ENCODE results near the gene SDK2. TPM values are rescaled to one million over a fixed set of nuclear protein-coding genes. Genes with fewer than 3 reads are reported as not detected.

The SDK2 gene
- total RNA-seq, 1 donor from 2014 or later = 3.4 TPM

DNA sequence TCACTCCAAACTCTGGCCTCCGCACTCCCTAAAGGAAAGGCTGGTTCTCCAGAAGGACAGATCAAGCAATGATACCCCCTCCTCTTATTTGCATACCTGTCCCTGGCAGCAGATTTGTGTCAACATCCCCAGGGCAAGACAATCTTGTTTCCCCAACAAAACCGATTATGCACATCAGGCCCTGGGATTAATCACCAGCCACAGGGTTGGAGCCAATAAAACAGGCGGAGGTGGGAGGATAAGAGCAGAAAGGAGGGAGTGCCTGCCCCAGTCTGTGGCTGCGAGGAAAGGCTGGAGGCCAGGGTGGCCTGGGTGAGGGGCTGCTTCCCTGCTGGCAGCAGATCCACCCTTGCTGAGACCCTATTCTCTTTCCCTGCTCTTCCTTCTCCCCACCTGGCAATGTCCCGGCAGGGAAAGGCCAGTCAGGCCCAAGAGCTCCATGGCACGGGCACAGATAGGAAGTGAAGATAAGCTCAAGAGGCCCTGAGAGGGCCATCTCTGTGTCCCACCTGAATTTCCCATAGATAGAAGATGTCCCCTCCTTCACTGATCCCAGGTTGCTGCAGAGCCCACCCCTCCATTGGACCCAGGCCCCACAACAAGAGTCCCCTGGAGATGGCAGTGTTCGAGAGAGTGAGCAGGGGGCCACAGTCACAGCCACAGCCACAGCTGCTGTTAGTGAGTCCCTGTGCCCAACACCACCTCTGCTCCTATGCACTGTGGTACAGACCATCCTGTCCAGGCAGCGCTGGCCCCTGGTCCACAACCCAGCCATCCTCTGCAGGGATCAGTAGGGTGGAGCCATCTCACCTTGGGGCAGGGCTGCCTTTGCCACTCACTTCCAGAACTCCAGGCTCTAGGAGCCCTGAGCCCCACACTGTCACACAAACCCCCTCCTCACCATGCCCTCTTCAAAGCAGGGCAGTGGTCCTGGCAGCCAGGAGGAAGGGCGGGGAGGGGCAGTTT lies 137.5 kb downstream of the SDK2 start:
- DNase-seq (ENCODE audit: low spot score) = no peak

DNA sequence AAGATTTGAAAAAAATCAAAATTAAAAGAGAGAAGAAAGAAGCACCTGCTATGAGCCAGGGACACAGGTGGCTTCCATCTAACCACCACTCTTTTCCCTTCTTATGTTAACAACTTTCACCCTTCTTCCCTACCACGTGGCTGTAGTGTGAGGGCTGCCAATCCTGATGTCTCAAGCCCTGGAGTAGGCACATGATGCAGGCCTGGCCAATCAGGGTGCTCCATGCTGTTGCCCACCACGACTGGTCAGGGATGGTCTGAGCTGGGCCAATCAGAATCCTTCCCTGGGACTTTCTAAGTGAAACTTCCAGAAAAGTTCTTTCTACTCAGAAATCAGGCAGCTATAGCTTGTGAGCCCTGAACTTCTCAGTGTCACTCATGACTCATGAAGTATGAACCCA lies 140.7 kb downstream of the SDK2 start:
- DNase-seq (ENCODE audit: low spot score) = no peak

DNA sequence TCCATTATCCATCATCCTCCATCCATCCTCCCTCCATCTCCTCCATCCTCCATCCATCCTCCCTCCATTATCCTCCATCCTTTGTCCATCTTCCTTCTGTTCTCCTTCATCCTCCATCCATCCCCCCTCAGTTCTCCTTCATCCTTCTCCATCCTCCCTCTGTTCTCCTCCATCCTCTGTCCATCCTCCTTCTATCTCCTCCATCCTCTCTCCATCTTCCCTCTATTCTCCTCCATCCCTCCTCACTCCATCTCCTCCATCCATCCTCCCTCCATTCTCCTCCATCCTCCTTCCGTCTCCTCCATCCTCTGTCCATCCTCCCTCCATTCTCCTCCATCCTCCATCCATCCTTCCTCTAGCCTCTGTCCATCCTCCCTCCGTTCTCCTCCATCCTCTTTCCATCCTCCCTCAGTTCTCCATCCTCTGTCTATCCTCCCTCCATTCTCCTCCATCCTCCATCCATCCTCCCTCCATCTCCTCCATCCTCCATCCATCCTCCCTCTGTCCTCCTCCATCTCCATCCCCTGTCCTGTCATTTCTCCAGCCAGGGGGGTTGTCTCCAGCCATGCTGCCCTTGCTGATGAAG lies 143.7 kb downstream of the SDK2 start:
- DNase-seq (ENCODE audit: low spot score) = no peak

DNA sequence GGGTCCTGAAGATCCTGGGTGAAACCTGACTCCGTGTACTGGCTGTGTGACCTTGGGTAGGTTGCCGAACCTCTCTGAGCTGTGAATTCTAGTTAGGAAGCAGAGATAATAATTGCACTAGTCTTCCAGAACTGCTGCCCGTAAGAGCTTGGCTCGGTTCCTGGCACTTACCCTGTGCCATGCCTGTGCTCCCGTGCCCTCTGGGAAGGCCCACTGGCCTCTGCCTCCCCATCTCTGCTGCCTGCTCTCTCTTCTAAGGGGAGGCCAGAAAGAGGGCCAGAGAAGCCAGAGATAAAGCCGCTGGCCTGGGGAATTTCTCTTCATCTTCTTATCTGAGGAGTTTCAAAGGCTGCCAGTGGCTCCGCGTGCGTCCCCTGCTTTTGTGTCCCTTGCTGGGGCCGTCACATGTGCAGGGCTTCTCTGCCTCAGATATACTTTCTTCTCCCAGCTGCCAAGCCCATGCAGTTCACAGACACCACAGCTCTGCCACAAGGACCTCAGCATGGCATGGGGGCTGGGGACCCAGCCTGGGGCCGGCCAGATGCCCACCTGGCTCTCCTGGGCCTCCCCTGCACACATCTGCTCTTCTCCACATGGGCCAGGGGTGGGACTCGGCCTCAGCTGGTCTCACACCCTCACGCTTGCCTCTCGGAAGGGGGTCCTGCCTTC lies 145.2 kb downstream of the SDK2 start:
- DNase-seq (ENCODE audit: low spot score) = no peak

DNA sequence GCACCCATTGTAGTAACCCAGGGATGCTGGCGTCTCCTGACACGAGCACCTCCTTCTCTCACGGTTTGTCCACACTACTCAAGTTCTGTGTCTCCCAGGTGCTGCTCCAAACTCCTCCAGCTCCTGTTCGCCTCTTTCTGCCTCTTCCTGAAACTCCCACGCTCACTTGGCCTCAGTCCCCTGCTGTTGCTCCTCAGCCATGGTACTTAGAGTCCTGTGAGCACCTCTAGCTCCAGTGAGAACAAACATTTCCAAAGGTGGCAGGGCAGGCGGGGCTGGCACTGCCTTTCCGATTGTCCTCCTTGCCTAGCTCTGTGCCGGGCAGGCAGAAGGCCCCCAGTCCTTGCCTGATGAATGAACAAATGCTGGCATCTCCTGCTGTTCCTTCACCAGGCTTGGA lies 146.1 kb downstream of the SDK2 start:
- DNase-seq (ENCODE audit: low spot score) = no peak

DNA sequence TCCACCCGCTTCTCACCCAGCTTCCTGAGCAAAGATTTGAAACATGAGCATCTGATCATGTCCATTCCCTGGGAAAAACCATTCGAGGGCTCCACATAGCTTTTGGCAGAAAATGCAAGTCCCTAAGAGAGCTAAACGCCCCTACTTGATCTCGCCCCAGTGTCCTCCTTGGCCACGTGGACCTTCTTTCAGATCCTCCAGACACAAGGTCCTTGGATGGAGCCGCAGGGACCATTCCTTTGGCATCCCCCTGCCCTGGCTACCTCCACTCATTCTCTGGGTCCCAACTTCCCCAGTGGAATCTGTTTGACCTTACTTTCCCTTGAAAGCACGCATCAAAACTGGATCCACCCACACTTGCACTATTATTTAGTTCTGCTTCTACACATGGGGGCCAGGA lies 146.5 kb downstream of the SDK2 start:
- DNase-seq (ENCODE audit: low spot score) = no peak

DNA sequence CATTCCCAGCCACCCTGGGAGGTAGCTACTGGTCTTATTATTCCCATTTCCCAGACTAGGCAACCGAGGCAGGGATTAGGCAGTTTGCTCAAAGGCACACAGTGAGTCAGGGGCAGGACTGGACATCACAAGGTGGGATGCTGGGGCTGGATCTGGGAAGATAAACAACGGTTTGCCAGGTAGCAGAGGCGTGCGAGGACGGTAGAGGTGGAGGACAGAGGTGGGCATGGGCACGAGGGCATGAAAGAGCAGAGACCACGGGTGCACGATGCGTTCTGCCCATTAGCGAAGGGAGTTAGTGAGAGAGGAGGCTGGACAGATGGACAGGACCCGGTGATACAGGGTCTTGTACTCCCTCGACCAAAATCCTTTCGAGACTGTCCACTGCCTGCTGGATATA lies 148.0 kb downstream of the SDK2 start:
- no peak for DNase-seq (ENCODE audit: low spot score)

DNA sequence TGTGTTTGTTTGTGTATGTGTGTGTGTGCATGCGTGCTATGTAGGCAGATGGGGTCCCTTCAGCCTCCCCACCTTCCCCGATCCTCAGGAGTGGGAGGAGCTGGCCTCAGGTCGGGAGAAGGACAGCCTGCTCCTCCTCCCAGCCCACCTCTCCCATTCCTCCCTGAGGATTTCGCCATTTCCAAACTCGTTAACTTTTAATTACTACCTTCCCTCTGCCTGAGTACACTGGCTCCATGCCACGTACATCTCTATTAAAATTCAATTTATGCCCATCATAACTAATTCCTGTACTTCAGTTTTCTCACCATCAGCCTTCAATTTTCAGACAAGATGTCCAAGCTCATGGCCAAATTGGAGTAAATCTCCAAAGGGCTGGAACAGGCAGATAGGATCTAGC lies 148.6 kb downstream of the SDK2 start:
- no peak for DNase-seq (ENCODE audit: low spot score)

DNA sequence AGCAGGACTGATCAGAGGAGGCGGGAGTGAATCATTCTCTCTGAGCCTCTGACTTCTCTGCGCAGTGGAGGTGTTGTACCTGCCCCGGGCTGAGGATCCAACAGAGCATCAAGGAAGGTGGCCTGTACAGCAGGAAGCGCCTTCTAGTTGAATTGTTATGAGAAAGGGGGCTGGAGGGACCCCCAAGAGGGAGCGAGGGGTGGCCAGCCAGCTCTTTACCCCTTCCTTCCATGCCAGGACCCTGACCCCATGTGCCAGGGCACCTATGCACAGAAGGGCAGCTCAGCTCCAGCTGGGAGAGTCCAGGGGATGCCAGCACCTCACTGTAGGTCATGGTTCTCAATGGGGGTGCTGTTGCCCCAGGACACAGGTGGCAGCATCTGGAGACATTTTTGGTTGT lies 149.3 kb downstream of the SDK2 start:
- DNase-seq (ENCODE audit: low spot score) = no peak

DNA sequence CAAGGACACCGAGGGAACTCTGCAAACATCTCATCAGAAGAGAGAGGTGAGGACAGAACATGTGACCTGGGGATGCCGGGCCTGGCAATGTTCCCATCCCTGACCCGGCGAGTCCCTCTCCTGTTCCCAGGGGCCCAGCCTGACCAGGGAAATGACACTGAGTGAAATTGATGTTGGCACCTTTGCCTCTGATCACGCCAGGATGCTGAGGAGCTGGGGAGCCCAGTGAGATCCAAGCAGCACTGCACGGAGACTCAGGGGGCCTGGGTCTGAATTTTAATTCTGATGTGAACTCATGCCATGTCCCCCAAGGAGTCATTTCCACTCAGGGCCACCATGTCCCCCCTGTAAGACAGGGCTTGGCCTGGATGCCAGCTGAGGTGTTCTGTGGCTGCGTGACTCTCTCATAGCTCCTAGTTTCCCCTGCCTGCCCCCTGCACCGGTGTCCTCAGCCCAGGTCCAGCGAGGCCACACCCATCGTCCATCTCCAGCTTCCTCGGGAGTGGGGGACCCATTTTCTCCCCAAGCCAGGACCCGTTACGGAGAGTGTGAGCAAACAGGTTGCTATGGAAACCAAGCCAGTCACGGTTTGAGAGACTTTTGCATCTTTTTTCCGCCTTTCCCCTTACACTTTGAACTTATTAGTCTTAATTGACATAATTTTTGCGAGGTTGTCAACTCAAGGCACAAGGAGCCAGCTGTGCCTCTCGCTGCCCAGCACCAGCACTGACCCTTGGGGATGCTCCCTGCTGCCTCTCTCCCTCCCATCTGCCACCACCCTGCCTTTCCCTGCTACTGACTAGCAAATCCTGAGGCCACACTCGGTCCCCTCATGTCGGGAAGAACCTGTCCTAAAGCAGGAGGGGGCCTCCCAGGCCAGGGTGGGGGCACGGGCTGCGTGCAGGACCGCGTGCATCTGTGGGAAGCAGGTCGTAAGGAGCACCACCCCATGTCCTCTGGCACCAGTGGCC lies 150.0 kb downstream of the SDK2 start:
- DNase-seq (ENCODE audit: low spot score) = no peak

DNA sequence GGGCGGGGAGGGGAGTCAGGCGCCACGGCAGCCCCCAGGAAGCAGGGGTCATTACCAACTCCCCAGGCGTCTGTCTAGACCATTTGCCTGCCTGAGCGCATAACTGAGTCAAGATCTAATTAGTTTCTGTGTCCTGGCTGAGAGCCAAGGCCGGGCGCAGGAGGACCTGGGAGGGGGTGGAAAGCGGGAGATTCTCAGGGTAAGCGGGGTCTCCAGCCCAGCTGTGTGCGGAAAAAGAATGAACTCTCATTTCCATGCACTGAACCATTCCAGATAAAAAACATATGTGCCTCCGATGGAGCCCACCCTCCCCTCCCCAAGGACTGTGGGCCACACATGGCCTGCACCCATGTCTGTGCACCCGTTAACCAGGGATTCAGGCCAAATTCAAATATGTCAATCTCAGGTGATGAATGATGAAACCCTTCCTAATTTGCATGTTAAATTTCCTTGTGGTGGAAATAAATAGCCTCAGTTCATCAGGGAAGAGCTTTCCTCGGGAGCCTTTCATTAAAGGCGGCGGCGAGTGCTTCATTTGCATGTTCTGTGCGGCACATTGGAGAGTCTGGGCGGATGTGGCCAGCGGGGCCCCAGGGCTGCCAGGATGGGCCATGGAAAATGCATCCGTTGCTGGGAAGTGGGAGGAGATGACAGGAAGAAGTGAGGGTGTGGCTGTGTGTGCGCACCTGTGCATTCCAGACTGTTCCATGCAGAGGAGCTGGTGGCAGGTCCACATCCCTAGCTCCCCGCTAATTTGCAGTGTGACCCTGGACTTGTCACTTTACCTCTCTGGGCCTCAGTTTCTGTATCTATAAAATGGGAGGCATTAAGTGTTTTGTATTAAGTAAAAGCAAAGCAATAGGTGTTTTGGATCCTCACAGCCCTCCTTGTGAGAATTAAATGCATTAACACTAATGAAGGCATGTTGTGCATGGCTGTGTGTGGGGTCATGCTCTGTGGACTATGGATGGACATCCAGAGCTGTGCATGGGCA lies 151.1 kb downstream of the SDK2 start:
- DNase-seq (ENCODE audit: low spot score) = no peak

DNA sequence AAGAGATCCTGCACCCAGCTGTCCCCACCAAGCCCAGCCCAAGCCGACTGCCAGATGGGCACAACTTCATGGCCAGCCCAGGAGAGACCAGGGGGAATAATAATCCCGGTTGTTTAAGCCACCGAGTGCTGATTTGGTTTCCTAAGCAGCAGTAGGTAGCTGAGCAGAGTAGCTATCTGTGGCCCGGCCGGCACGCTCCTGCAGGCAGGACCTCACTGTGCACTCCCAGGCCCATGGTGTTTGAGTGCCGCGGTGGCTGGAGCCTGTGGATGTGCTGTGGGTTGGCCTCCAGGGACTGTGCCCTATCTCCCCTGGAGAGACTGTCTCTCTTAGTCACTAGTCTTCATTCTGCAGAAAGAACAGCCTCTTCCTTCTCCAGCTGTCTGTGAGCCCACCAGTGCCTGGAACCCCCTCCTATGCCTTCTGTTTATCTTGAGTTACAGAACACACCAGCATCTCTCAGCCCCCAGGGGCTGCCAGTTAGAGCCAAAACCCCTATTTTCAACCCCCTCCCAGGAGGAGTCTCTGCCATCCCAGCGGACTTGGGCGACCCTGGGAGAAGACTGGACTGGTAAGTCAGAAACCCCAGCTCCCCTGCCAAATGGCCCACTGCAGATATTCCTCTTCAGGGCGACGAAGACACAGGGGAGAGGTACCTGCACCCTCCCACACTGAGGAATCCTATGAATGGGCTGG lies 152.0 kb downstream of the SDK2 start:
- no peak for DNase-seq (ENCODE audit: low spot score)

DNA sequence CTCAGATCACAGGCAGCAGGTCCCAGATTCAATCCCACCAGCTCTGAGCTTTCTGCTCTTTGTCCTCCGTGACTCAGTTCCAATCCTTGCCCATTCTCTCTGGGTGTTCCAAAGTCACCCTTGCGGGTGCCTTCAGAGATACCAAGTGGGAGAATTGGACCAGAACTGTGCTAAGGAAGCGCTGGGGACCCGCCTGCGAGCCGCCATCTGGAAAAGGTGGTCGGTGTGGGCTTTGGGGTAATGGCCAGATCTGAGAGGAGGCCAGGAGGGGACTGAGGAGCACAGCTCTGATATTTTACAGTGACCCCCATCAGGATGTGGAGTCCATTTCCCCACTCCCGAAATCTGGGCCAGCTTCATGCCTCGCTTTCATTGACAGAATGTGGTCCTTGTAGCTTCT lies 152.6 kb downstream of the SDK2 start:
- no peak for DNase-seq (ENCODE audit: low spot score)

DNA sequence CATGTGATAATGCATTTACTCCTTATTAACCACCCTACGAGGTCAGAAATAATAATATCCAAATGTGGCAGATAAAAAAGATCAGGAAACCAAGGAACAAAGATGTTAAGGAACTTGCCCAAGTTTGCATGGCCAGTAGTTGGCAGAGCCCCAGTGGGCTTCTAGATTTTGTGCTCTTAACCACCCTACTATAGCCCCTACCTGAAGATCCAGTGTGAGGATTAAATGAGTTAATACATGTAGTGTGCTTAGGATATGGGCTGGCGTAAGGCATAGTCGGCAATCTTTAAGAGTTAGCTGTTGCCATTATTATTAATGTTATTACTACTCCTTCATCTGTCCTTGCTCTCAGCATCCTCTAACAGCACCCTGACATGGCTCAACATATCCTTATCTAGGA lies 153.4 kb downstream of the SDK2 start:
- DNase-seq (ENCODE audit: low spot score) = no peak

DNA sequence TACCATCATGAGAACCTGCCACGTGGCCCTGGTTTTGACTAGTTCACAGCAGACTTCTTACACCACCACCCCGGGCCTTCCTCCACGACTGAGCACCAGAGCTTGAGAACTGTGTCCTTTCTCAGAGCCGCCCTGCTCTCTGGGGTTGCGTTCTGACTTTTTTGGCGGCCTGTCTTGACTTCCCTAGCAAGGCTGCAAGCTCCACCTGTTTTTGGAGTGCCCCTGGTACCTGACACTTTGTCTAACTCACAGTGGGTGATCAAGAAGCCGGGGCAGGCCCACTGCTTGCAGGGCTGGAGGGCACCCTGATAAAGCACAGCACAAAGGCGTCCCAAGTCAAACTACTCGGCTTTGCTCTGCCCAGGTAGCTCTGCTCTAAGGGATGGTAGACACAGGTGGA lies 154.3 kb downstream of the SDK2 start:
- DNase-seq (ENCODE audit: low spot score) = no peak

DNA sequence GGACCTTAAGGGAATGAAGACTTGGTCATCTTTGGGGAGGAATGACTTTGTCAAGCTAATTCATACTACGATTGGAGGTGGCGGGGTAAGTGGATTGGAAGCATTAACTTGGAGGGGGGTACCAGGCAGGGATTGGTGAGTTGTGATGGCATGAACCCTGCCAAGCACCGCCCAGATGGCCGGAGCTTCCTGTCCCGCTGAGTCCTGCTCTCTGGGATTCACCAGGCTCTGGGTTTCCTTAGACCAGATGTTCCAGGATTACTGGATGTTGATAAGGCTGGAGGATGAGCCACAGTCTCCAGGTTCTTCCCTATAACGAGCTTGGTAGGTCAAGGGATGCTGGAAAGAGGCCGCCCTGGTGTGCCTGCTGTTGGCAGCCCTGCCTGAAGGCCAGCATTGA lies 154.9 kb downstream of the SDK2 start:
- DNase-seq (ENCODE audit: low spot score) = no peak

DNA sequence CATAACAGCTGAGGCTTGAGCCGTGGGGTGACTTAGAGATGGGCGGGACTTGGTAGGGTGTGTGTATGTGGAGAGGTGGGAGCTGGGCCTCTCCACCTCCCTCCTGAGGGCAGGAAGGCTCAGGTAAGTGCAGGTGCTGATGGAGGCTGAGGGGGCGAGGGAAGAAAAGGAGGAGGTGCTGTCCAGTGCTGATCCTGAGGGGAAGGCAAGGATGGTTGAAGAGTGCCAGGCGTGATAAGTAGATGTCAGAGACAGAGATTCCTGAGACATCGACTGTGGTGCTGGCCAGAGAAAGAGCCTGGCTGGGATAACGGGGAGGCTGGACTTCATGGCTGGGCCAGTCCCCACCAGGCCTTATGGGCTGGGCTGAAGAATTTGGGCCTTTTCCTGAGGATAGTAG lies 159.1 kb downstream of the SDK2 start:
- no peak for DNase-seq (ENCODE audit: low spot score)

DNA sequence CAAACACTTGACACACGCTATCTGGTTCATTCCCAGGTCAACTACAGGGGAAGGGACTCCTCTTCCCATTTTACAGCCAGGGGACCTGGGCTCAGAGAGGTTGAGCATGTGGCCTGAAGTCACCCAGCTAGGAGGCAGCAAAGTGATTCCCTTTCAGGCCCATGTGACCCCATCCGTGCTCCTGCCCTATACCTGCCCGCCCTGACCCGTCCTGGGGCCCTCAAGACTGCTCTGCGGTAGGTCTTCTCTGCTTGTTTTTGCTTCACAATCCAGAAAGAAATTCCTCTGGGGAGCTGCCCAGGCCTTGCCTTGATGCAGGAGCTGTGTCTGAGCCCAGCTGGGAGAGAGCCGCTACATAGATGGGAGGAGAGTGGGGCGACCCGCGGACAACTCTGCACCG lies 161.4 kb downstream of the SDK2 start:
- DNase-seq (ENCODE audit: low spot score) = no peak

DNA sequence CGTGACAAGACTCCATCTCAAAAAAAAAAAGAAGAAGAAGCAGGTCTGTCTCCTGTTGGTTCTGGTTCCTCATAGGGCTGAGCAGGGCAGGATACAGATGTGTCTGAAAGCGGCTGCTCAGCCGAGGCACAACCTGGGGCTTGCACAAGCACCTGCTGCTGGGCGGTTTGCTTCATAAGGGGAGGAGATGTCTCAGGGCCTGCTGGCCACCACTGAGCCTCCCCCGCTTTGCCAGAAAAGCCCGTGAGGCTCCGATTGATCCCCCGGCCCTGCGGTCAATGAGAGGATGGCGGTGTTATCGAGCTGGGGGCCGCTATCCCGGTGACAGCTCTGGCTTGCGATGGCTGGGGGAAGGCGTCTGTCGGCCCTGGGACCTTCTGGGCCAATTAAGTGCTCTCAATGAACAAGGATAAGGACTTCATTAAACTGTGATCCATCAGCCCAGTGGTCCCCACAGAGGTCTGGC lies 162.0 kb downstream of the SDK2 start:
- no peak for DNase-seq (ENCODE audit: low spot score)

DNA sequence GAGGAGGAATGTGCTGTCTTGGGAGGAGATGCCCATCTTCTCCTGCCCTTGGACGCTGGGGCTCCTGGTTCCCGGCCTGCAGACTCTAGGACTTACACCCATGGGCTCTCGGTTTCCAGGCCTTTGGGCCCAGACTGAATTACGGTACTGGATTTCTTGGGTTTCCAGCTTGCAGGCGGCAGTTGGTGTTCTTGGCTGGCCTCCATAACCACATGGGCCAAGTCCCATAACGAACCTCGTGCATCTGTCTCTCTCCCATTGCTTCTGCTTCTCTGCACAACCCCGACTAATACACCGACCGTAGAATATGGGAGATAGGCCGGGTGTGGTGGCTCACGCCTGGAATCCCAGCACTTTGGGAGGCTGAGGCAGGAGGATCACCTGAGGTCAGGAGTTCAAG lies 162.6 kb downstream of the SDK2 start:
- no peak for DNase-seq (ENCODE audit: low spot score)

All from ureter (tissue), 1 donor.